Spinal cord (tissue), 10 donors: ENCODE measurements around the gene HMGN3. TPM values are rescaled to one million over a fixed set of nuclear protein-coding genes. Genes with fewer than 3 reads are reported as not detected.

Experiments
- DNase-seq, 6 donors: peaks; one replicate each; pipeline versions ENCODE4 v3.0.0 to v3.0.0-alpha.2; 2013 to 2015; ENCODE audit warnings: low spot score in 6 of 6, low read depth in 4 of 6
- H3K27ac ChIP-seq: one replicate; pipeline ENCODE4 v1.5.1; 2013; ENCODE audit warnings: low read depth, low read length, control low read depth
- H3K27me3 ChIP-seq: one replicate; pipeline ENCODE4 v1.6.1; 2013; ENCODE audit warnings: low read length; ENCODE audit not compliant: control insufficient read depth, insufficient read depth
- H3K36me3 ChIP-seq: one replicate; pipeline ENCODE4 v1.6.1; 2013; ENCODE audit warnings: low read length; ENCODE audit not compliant: control insufficient read depth, insufficient read depth
- H3K4me1 ChIP-seq: one replicate; pipeline ENCODE4 v1.6.1; 2013; ENCODE audit warnings: low read length; ENCODE audit not compliant: control insufficient read depth, insufficient read depth
- H3K4me3 ChIP-seq: one replicate; pipeline ENCODE4 v1.5.1; 2013; ENCODE audit warnings: low read depth, low read length, control low read depth
- H3K9me3 ChIP-seq: one replicate; pipeline ENCODE4 v1.6.1; 2013; ENCODE audit warnings: low read length; ENCODE audit not compliant: control insufficient read depth, insufficient read depth
- WGBS: methylation state at CpG from one replicate; pipeline ENCODE4 v1.1.5; 2013; ENCODE audit warnings: missing lambda C conversion rate; ENCODE audit not compliant: insufficient coverage; 5-methylcytosine and 5-hydroxymethylcytosine counted together
- polyA plus RNA-seq, 2 donors: library from polyadenylated mRNA; unstranded; fragments of 120-200 nt; gene quantifications; one replicate each; pipeline ENCODE4 v1.2.1, GENCODE V29; 2013; ENCODE audit not compliant: insufficient read length in 2 of 2
- total RNA-seq, 2 donors: library from RNA; depleted of rRNA in 1 of 2; stranded (reverse); fragments of 120-200 nt in 1 of 2; fragments of >200 nt in 1 of 2; gene quantifications; one replicate each; pipeline versions ENCODE4 v1.2.3 to v1.2.4, GENCODE V29; 2013 to 2014
- donor health status: healthy.

HMGN3 gene
- total and polyA plus RNA-seq, 4 donors: 72.3 to 287 (median 208) TPM

GRCh38 chr6:79170959-79171358 is 63.5 kb downstream of the HMGN3 start:
- Histone ChIP-seq H3K9me3 (no peaks in the 10 kb centered on the region), H3K27me3 (no peaks in the 10 kb centered on the region), H3K4me1 (no peaks in the 10 kb centered on the region), H3K4me3 (no peak overlapping the region), H3K27ac (no peak overlapping the region), H3K36me3 (no peaks in the 10 kb centered on the region)
- WGBS: no CpG with 5 or more reads among the region's 3 CpGs
- peak in 2 of 6 donors; percentile 34 to 59 for DNase-seq

GRCh38 chr6:79170431-79170830 is 64.1 kb downstream of the HMGN3 start:
- H3K27me3 ChIP-seq: no peaks in the 10 kb centered on the region
- no peaks in the 10 kb centered on the region for H3K4me1 ChIP-seq
- H3K27ac ChIP-seq: no peak overlapping the region
- no peak overlapping the region for H3K4me3 ChIP-seq
- no peaks in the 10 kb centered on the region for H3K36me3 ChIP-seq
- no CpG with 5 or more reads among the region's 5 CpGs for WGBS
- H3K9me3 ChIP-seq: no peaks in the 10 kb centered on the region
- no peak for DNase-seq

- H3K27me3 ChIP-seq: no peaks in the 10 kb centered on the region
- H3K27ac ChIP-seq: no peak overlapping the region
- H3K4me3 ChIP-seq: no peak overlapping the region
- H3K4me1 ChIP-seq: no peaks in the 10 kb centered on the region
- DNase-seq: no peak
- no peaks in the 10 kb centered on the region for H3K36me3 ChIP-seq
- WGBS: no CpG with 5 or more reads among the region's 2 CpGs
- no peaks in the 10 kb centered on the region for H3K9me3 ChIP-seq
Observed at GRCh38 chr6:79168695-79168980, 65.8 kb downstream of the HMGN3 start.

- Histone ChIP-seq H3K27me3 (no peaks in the 10 kb centered on the region), H3K4me3 (no peak overlapping the region), H3K4me1 (no peaks in the 10 kb centered on the region), H3K9me3 (no peaks in the 10 kb centered on the region), H3K27ac (no peak overlapping the region), H3K36me3 (no peaks in the 10 kb centered on the region)
- 77% methylated on average over 5 of the region's 9 CpGs for WGBS
- DNase-seq: peak in 1 of 6 donors; percentile 15
Observed at GRCh38 chr6:79167931-79168694, 66.4 kb downstream of the HMGN3 start.

GRCh38 chr6:79159846-79160245 is 74.6 kb downstream of the HMGN3 start:
- H3K4me3 ChIP-seq: no peak overlapping the region
- DNase-seq: no peak
- H3K27me3 ChIP-seq: no peaks in the 10 kb centered on the region
- H3K36me3 ChIP-seq: no peaks in the 10 kb centered on the region
- H3K9me3 ChIP-seq: no peaks in the 10 kb centered on the region
- no CpG with 5 or more reads among the region's 1 CpG for WGBS
- no peak overlapping the region for H3K27ac ChIP-seq
- H3K4me1 ChIP-seq: no peaks in the 10 kb centered on the region

- Histone ChIP-seq H3K9me3 (no peaks in the 10 kb centered on the region), H3K36me3 (no peaks in the 10 kb centered on the region), H3K4me1 (no peaks in the 10 kb centered on the region), H3K27ac (no peak overlapping the region), H3K27me3 (no peaks in the 10 kb centered on the region), H3K4me3 (no peak overlapping the region)
- DNase-seq: no peak
- WGBS: 80% methylated on average over 2 of the region's 5 CpGs
Observed at GRCh38 chr6:79158856-79159516, 75.5 kb downstream of the HMGN3 start.

GRCh38 chr6:79157961-79158644 is 76.4 kb downstream of the HMGN3 start:
- no peaks in the 10 kb centered on the region for H3K4me1 ChIP-seq
- DNase-seq: no peak
- H3K4me3 ChIP-seq: no peak overlapping the region
- no peaks in the 10 kb centered on the region for H3K27me3 ChIP-seq
- H3K36me3 ChIP-seq: no peaks in the 10 kb centered on the region
- WGBS: 80% methylated on average over 1 of the region's 3 CpGs
- no peaks in the 10 kb centered on the region for H3K9me3 ChIP-seq
- no peak overlapping the region for H3K27ac ChIP-seq

GRCh38 chr6:79152269-79152737 is 82.2 kb downstream of the HMGN3 start:
- Histone ChIP-seq H3K4me1 (no peaks in the 10 kb centered on the region), H3K36me3 (no peaks in the 10 kb centered on the region), H3K27me3 (no peaks in the 10 kb centered on the region), H3K4me3 (no peak overlapping the region), H3K9me3 (no peaks in the 10 kb centered on the region), H3K27ac (no peak overlapping the region)
- peak in 1 of 6 donors; percentile 2 for DNase-seq
- no CpG with 5 or more reads among the region's 5 CpGs for WGBS
